H1 (cell line): ENCODE measurements around the gene ANKRD27. TPM values are rescaled to one million over a fixed set of nuclear protein-coding genes. Genes with fewer than 3 reads are reported as not detected.

Experiments
- EGR1 ChIP-seq: IDR thresholded peaks from 2 replicates; pipeline ENCODE4 v1.6.1; 2011; ENCODE audit warnings: low read depth, low read length, borderline replicate concordance
- EP300 ChIP-seq, 2 experiments: IDR thresholded peaks; 1 replicate in 1 of 2; 2 replicates in 1 of 2; pipeline ENCODE4 v1.6.1; 2011 to 2012; ENCODE audit warnings: low read depth in 2 of 2, low read length in 2 of 2, mild to moderate bottlenecking in 2 of 2, borderline replicate concordance in 1 of 2, inconsistent platforms in 1 of 2, moderate library complexity in 1 of 2
- GABPA ChIP-seq: IDR thresholded peaks from 2 replicates; pipeline ENCODE4 v1.6.1; 2011; ENCODE audit warnings: mild to moderate bottlenecking, low read length, moderate library complexity, borderline replicate concordance; ENCODE audit not compliant: insufficient read depth
- HDAC2 ChIP-seq, 2 experiments: fragments of 300-600 bp in 1 of 2; sonication (generic) in 1 of 2; IDR thresholded peaks; 2 replicates each; pipeline ENCODE4 v1.6.1; 2011 to 2012; ENCODE audit warnings: low read depth in 2 of 2, low read length in 2 of 2, mild to moderate bottlenecking in 2 of 2, moderate library complexity in 2 of 2, borderline replicate concordance in 1 of 2, inconsistent platforms in 1 of 2
- RNF2 ChIP-seq: fragments of 200-900, 300-1000 bp; sonication (generic); IDR thresholded peaks from 2 replicates; pipeline ENCODE4 v1.7.1; 2016; ENCODE audit warnings: borderline replicate concordance, low read depth, mild to moderate bottlenecking, antibody characterized with exemption, low read length; ENCODE audit not compliant: poor library complexity, severe bottlenecking; ENCODE audit errors: missing control alignments
- SIN3A ChIP-seq, 2 experiments: IDR thresholded peaks in 1 of 2; conservative IDR thresholded peaks in 1 of 2; 2 replicates each; pipeline ENCODE4 v1.6.1; 2011 to 2012; ENCODE audit warnings: low read length in 2 of 2, improper control_type of control experiment in 1 of 2, low read depth in 1 of 2, mild to moderate bottlenecking in 1 of 2
- SIX5 ChIP-seq: IDR thresholded peaks from 2 replicates; pipeline ENCODE4 v1.6.1; 2011; ENCODE audit warnings: mild to moderate bottlenecking, low read depth, low read length
- SUZ12 ChIP-seq: fragments of 200-600 bp; sonication (generic); IDR thresholded peaks from 2 replicates; pipeline ENCODE4 v1.6.1; 2012; ENCODE audit warnings: mild to moderate bottlenecking, inconsistent platforms, low read length, moderate library complexity, mixed read lengths
- polyA plus RNA-seq, 7 experiments: library from polyadenylated mRNA; depleted of rRNA in 3 of 7; stranded (reverse) in 5 of 7; unstranded in 2 of 7; fragments of >200 nt in 5 of 7; fragments of 200-250 nt in 2 of 7; gene quantifications; 1 replicate in 5 of 7; 2 replicates in 1 of 7; 4 replicates in 1 of 7; pipeline versions ENCODE4 v1.2.1 to v1.2.3, GENCODE V29; 2011 to 2013; ENCODE audit warnings: missing spikeins in 2 of 7, mixed read lengths in 2 of 7
- total RNA-seq: library from RNA; stranded (reverse); fragmentation: NEBNext Ultra II Directional; extraction: Animal tissue kit (Norgen Biotek cat#: 25700); gene quantifications from 2 replicates; pipeline ENCODE4 v1.2.1, GENCODE V29; 2021
- TF ChIP-seq, protein P1 (sequence below): fragments of 300-600 bp; sonication (generic); IDR thresholded peaks from 2 replicates; pipeline ENCODE4 v1.7.1; 2012; ENCODE audit warnings: low read length, moderate library complexity, mild to moderate bottlenecking, inconsistent platforms; ENCODE audit not compliant: insufficient replicate concordance

ANKRD27 gene
- total and polyA plus RNA-seq, 2 of the 8 experiments (the other 6 are each of a cell fraction or from before 2014, with no cell fraction given), result 27.9 to 55.7 TPM

- TF ChIP-seq, protein P1, sequence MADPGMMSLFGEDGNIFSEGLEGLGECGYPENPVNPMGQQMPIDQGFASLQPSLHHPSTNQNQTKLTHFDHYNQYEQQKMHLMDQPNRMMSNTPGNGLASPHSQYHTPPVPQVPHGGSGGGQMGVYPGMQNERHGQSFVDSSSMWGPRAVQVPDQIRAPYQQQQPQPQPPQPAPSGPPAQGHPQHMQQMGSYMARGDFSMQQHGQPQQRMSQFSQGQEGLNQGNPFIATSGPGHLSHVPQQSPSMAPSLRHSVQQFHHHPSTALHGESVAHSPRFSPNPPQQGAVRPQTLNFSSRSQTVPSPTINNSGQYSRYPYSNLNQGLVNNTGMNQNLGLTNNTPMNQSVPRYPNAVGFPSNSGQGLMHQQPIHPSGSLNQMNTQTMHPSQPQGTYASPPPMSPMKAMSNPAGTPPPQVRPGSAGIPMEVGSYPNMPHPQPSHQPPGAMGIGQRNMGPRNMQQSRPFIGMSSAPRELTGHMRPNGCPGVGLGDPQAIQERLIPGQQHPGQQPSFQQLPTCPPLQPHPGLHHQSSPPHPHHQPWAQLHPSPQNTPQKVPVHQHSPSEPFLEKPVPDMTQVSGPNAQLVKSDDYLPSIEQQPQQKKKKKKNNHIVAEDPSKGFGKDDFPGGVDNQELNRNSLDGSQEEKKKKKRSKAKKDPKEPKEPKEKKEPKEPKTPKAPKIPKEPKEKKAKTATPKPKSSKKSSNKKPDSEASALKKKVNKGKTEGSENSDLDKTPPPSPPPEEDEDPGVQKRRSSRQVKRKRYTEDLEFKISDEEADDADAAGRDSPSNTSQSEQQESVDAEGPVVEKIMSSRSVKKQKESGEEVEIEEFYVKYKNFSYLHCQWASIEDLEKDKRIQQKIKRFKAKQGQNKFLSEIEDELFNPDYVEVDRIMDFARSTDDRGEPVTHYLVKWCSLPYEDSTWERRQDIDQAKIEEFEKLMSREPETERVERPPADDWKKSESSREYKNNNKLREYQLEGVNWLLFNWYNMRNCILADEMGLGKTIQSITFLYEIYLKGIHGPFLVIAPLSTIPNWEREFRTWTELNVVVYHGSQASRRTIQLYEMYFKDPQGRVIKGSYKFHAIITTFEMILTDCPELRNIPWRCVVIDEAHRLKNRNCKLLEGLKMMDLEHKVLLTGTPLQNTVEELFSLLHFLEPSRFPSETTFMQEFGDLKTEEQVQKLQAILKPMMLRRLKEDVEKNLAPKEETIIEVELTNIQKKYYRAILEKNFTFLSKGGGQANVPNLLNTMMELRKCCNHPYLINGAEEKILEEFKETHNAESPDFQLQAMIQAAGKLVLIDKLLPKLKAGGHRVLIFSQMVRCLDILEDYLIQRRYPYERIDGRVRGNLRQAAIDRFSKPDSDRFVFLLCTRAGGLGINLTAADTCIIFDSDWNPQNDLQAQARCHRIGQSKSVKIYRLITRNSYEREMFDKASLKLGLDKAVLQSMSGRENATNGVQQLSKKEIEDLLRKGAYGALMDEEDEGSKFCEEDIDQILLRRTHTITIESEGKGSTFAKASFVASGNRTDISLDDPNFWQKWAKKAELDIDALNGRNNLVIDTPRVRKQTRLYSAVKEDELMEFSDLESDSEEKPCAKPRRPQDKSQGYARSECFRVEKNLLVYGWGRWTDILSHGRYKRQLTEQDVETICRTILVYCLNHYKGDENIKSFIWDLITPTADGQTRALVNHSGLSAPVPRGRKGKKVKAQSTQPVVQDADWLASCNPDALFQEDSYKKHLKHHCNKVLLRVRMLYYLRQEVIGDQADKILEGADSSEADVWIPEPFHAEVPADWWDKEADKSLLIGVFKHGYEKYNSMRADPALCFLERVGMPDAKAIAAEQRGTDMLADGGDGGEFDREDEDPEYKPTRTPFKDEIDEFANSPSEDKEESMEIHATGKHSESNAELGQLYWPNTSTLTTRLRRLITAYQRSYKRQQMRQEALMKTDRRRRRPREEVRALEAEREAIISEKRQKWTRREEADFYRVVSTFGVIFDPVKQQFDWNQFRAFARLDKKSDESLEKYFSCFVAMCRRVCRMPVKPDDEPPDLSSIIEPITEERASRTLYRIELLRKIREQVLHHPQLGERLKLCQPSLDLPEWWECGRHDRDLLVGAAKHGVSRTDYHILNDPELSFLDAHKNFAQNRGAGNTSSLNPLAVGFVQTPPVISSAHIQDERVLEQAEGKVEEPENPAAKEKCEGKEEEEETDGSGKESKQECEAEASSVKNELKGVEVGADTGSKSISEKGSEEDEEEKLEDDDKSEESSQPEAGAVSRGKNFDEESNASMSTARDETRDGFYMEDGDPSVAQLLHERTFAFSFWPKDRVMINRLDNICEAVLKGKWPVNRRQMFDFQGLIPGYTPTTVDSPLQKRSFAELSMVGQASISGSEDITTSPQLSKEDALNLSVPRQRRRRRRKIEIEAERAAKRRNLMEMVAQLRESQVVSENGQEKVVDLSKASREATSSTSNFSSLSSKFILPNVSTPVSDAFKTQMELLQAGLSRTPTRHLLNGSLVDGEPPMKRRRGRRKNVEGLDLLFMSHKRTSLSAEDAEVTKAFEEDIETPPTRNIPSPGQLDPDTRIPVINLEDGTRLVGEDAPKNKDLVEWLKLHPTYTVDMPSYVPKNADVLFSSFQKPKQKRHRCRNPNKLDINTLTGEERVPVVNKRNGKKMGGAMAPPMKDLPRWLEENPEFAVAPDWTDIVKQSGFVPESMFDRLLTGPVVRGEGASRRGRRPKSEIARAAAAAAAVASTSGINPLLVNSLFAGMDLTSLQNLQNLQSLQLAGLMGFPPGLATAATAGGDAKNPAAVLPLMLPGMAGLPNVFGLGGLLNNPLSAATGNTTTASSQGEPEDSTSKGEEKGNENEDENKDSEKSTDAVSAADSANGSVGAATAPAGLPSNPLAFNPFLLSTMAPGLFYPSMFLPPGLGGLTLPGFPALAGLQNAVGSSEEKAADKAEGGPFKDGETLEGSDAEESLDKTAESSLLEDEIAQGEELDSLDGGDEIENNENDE, result no peak
- no peak for TF ChIP-seq GABPA
- TF ChIP-seq SIX5, result no peak
- TF ChIP-seq EP300 (IDR thresholded peaks at IDR 0.05; ENCODE audit: borderline replicate concordance in 1 of 2, low read depth in 2 of 2, low read length in 2 of 2), result no peak
- TF ChIP-seq EGR1, result no peak
- no peak for TF ChIP-seq SUZ12
- no peak for TF ChIP-seq HDAC2 (IDR thresholded peaks at IDR 0.05; ENCODE audit: borderline replicate concordance in 1 of 2, low read depth in 2 of 2, low read length in 2 of 2)
- TF ChIP-seq RNF2, result no peak
- TF ChIP-seq SIN3A (conservative IDR thresholded peaks at IDR 0.05 in 1 of 2, IDR thresholded peaks at IDR 0.05 in 1 of 2; ENCODE audit: low read depth in 1 of 2, low read length in 2 of 2), result no peak
Measured at GRCh38 chr19:32688311-32688710, 13.3 kb upstream of the ANKRD27 start (continued).
